Fibroblast of skin of left quadriceps (primary cell): ENCODE measurements around the gene TPP1.

Experiments used
- DNase-seq, 2 experiments: peaks; one replicate each; pipeline ENCODE4 v3.0.0-alpha.2; 2013; ENCODE audit warnings: low read depth in 2 of 2

Gene TPP1

DNA sequence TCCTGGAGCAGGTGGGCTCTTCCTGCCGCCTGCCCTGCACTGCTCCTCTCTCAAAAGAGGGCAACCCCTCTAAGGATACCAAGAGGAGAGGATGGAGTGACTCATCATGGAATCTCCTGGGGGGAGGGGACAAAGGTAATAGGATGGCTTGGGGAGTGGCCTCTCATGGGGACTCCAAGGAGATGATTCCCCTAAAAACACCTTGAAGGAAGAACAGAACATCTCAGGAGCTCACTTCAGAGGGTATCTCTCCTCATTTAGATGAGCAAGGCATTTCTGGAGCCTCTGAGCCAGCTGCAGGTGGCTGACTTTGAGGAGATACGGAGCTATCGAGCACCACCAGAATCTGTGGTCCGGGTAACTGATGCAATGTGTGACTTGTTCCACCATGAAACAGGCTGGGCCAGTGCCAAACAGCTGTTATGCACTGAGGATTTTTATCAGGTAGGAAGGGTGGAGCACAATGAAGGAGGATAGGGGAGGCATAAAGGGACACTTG is 56.1 kb downstream of the TPP1 start:
- DNase-seq = no peak
